GDM1 (cell line): ENCODE measurements around the gene PAQR9.

Experiments used
- DNase-seq: peaks from one replicate; lab custom pipeline; 2025; lab: John Stamatoyannopoulos, UW

PAQR9 gene

DNA sequence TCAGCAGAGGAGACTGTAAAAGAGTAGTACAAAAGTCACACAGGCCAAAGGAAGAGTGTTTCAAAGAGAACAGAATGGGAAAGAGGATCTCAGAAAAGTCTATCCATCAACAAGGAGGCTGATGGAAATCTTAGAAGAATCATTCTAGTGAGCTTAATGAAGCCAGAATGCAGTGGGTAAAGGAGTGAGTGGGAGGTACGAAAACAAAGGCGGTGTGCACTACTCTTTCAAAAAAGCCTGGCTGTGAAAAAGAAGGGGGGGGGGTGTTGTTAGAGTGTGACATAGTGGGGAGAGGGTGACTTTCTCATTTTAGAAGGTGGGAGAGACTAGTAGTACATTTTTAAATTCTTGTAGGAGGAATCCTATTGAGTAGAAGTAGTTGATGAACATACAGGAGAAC is 11.7 kb downstream of the PAQR9 start:
- DNase-seq = no peak

DNA sequence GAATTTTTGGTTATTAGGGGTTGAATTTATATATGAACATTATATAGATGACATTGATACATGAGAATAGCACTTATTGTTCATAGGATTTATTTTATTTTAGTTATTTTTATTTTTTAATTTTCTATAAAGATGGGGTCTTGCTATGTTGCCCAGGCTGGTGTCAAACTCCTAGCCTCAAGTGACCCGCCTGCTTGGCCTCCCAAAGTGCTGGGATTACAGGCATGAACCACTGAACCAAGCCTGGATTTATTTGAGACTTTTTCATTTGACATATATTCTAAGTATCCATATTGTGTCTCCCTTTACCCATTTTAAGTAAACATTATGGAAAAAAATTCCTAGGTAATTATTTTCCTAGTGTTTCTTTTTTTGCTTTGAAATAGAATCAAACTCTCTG is 12.5 kb downstream of the PAQR9 start:
- no peak for DNase-seq

DNA sequence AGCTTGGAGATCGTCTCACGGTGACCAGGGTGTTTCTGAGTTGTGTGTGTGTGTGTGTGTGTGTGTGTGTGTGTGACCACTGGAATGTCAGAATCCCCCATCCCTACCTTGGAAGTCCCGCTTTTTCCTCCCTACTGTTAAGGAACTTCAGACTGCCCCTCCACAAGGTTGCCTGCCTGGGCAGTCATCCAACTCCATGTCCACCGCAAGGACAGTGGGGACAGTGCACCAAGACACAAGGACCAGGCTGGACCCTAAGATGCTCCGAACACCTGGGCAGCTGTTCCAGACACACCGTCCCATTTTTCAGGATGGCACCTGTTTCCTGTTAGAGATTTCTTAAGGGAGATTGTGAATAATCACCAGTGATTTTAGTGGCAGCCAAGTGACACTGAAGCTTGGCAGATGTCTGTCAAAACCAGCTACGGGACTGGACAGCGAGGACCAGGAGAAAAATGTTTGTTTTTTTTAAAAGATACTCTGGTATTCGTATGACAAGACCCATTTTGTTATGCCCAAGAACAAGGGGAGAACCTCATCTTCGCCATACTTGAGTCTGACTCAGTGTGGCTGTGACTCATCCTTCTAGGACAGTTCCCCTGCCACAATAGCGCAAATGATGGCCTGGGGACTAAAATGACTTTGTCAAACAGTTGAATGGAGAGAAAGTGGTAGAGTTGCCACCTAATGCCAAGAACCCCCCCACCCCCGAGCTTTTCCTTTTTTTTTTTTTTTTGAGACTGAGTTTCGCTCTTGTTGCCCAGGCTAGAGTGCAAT is 15.5 kb downstream of the PAQR9 start:
- DNase-seq = no peak

DNA sequence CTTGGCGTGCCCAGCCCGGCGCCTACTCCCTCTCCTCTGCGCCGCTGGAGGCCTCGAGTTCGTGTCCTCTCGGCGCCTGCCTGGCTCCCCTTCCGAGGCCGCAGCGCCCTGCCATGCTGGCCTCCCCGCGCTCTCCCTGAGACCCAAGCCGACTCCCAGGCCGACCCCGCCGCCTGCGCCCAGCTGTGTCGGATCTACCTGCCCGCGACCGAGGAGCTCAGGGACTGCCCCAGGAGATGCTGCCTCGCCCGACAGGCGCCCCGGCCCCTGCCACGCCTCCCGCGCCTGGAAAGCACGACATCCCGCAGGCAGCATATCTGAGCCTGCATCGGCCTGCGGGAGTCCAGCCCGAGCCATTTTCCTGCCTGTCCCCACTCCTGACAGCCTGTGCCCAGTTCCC is 16.1 kb downstream of the PAQR9 start:
- DNase-seq = no peak

DNA sequence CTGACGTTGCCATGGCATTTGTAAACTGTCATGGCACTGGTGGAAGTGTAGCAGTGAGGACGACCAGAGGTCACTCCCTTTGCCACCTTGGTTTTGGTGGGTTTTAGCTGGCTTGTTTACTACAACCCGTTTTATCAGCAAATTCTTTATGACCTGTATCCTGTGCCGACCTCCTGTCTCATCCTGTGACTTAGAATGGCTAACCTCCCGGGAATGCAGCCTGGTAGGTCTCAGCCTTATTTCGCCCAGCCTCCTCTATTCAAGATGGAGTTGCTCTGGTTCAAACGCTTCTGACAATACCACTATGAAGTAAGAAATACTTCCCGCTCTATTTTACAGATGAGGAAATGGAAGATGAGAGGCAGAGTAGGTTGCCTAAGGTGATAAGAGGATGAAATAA is 16.6 kb downstream of the PAQR9 start:
- DNase-seq = no peak

DNA sequence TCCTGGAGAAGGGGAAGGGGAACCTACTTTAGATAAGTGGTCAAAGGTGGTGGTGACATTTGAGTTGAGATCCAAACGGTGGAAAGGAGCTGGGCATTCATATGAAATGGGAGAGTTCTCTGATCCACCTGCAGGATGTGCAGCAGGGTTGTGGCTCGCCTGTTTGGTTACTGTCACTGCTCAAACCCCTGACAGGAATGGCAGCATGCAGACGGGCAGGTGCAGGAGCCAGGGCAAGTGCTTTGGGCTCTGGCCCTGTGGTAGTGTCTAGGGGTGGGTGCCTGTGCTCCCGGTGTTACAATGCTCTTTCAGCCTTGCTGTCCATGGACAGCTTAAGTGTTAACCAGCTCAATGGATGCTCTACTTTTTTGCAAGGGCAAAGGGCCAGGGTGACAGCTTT is 18.5 kb downstream of the PAQR9 start:
- no peak for DNase-seq

DNA sequence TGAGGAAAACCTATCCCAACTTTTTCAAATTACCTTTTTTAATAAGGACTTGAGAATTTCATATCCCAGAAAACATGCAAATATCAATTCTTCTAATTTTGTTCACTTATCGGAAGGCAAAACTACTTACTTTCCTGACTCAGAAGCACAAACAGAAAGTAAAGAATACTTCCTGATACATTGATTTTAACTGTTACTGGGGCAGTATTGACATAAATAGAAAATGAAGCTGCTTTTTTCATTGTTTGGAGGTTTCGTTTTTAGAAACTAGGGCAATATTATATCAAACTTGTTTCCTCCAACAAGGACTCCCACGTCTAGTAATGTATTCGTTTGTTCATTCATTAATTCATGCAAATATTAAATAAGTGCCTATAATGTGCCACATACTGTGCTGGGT is 19.1 kb downstream of the PAQR9 start:
- no peak for DNase-seq

DNA sequence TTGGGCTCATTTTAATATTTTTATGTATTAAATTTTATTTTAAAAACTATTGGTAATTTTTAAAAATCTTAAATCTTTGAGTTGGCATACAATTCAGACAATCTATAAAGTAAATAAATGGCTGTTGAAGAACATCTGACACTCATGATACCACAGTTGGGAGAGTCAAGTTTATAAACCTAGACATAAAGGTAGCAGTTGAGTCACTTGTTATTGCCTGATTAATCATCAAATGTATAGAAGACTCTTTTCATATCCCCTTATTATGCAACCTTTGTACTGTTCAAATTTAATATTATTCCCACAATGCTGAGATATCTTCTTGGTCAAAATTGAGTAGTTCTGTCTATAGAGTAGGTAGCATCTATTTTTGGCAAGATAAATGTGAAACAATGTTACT is 19.6 kb downstream of the PAQR9 start:
- no peak for DNase-seq

DNA sequence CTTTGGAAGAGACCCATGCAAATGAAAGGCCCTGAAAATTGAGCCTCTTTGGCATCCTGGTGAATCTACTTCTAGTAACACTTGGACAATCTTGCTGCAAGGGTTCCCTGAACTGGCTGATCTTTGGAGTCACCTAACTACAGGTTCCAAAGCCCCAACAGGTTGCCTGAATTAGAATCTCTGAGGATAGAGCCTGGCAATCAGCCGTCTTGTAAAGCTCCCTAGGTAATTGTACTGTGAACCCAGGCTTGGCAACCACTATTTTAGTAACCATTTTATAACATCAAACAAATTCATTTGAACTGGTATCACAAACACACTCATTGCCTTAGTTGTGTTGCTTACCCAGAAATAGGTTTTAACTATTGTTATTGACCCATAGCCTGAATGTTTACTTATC is 20.1 kb downstream of the PAQR9 start:
- no peak for DNase-seq

DNA sequence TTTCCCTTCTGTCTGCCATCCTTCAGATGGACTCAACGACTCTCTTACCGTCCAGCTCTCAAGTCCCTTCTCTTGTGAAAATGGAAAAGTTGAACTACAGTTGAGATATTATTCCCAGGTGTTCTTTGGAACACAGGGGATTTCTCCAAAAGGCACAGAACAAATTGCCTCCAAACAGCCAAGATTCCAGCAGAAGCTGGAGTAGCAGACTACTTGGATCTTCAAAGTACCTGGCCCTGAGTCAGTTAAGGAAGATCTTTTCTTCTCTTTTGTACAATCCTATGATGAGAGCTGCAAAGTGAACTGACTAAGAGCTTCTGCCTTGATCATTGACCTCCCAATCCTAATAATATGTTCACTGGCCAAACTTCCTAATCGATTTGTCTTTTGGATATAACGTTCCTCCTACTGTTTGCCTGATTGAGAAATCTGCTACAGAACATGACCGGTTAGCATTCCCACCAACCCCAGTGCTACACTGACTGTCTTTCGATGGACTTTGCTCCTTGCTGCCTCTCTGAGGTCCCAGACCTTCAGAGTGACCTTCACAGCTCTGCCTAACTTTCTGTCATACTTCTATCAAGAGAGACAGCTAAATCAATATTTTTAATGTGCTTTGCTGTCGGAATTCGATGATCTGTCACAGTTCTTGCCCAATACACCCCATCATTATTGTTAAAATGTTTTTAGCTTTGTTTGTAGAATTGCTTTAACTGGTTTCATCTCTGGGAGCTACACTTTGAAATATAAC is 21.9 kb downstream of the PAQR9 start:
- DNase-seq = no peak

DNA sequence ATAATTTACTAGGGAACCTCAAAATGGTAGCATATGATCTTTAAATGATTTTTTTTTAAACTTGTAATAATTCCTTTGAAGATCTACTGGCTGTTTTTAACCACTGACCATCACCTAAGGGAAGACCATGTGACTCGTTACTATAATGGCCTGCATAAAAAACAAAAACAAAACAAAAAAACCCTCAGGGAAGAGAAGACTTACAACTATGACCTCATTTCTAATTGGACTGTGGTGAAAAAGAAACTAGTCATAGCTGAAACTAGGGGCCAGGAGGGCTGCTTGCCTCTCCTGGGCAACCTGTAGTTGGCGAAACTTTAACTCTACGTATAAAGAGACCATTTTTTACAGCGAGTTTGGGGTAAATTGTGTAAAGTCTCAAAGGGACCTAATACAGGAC is 23.0 kb downstream of the PAQR9 start:
- no peak for DNase-seq

DNA sequence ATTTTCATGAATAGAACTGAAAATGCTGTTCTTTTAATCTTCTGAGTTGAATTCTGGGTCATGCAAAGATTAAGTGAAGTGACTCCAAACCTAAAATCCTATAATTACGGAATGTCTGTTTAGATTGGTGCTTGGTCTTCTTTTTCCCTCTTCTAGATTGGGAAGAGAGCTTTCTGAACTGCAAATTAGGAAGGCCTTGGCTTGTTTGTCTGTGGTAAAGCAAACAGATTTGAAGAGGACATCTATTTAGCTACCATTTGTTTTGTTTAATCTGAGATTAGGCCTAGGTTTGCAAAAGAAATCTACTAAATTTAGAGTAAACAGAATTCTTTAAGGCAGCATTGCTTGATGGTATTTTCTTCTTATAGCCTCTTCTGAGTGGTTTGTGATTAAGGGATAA is 23.5 kb downstream of the PAQR9 start:
- DNase-seq = no peak

DNA sequence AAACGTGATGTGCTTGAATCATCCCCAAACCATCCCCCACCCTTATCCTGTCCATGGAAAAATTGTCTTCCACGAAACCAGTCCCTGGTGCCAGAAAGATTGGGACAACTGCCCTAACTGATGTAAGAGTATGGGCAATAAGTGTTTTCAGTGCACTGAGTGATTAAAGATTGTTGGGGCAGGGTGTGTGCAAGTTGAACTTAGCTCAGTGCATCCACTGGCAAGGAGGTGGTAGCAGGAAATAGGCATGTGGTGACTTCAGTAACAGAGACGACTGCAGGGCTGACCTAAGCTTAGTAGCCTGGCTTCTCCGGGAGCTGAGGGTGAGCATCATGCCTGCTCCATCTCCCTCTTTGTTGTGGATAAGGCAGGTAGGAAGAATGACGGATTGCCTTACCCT is 27.5 kb downstream of the PAQR9 start:
- DNase-seq = no peak

DNA sequence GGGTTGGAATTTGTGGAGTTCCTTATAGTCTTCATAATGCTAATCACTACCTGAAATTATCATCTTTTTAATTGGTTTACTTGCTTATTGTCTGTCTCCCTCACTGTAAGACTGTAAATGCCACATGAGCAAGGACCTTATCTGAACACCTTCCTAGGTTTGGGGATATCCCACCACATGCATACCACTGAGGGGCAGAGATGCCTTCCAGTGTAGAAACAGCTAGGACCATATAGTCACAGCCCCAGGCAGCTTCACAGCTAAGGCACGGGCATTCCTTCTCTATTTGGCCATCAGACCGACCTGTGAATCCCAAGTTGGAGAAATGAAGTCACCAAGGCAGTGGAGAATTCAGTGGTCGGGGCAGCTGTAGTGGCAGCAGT is 28.6 kb downstream of the PAQR9 start:
- DNase-seq = no peak

DNA sequence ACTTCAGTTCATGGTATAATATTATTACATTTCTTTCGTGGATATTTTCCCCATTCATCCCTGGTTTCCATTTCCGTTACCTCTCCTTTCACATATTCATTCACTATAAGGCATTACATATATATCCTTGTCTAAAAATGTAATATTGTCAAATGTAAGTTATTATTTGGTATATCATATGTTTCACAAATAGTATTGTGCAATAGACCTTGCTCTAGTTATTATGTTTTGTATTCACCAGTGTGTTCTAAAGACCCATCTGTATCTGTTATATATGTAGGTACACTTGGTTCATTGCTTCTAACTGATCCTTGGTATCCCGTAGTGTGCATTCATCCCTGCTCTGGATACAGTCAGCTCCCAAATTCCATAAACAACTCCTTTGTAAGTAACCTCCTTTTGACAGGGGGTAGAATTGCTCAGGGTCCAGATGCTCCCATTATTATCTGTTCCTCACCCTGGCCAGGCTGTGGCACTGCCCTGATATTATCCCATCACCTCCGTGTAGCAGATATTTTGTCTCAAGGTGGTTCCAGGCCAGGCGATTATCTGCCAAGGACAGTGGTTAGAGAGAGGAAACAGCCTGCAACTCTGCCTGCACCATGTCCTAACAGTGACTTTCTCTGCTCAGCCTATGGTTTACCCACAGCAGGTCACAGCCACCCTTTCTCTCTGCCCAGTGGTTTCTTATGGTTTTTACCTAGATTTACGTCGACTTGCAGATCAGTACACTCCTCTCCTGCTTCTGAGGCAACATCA is 29.2 kb downstream of the PAQR9 start:
- DNase-seq = no peak

DNA sequence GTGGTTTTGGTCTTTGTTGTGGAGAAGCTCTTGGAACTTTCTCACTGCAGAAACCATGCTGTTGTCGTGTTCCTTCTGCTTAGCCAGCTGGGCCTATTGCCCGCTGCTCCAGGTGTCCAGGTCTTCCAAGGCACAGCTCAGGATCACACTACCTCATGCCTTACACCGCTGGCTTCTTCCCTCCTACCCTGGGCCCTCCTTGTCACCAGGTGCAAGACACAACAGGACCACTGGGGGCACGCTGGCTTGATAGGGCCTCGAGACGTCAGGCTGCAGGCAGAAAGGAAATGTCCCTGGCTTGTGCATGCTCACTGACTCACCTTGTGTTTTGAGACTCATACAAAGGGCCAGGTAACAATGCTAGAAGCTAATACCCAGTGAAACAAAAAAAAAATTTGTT is 32.3 kb downstream of the PAQR9 start:
- no peak for DNase-seq

DNA sequence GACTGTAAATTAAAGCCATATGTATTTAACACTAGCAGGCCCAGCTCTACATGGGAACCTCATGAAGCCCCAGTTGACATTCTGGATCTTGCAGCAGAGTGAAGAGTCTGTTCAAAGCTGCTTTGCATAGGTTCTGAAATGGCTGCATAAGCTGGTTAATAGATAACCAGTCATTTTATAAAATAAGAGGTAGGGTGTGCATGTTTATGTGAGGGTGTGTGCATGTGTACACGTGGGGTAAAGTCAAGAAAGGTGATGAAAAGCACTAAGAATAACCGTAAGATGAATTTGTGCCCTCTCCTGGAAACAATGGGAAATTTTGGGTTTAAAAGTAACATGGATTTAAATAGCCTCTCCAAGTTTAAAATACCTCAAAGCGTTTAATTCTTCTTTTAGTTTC is 33.0 kb downstream of the PAQR9 start:
- DNase-seq = no peak

DNA sequence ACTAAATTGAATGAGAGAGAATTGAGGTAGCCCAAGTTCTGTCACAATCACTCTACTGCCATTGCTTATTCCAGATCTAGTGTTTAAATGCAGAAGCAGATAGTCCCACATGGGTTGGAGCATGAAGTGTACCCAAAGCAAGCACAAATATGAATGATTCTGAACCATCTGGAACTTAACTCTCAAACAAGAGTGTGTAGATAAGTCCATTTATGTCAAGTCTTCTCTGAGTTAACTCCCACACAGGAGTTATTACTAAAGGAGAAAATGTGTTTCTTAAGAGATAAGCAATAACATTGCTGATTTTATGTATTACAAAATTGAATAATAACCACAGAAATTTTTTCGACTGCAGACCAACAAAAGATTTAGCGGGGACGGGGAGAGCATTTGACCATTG is 33.6 kb downstream of the PAQR9 start:
- DNase-seq = no peak

DNA sequence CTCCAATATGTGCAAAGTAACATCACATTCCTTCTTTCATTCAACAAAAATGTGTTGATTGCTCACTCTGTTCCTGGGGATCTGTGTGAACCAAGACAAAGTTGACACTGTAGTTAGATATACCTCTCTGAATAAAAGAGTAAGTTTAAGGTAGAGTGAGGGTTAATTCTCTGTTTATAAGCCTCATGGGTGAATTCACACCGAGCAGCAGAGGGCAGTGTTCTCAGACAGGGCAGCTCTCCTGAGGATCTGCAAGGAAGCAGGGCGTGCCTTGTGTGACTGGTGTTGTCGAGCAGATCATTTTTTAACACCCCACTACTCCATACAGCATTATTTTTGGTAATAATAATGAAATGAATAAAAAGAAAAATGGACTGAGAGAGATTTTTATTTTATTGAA is 34.4 kb downstream of the PAQR9 start:
- peak; percentile 47 for DNase-seq

DNA sequence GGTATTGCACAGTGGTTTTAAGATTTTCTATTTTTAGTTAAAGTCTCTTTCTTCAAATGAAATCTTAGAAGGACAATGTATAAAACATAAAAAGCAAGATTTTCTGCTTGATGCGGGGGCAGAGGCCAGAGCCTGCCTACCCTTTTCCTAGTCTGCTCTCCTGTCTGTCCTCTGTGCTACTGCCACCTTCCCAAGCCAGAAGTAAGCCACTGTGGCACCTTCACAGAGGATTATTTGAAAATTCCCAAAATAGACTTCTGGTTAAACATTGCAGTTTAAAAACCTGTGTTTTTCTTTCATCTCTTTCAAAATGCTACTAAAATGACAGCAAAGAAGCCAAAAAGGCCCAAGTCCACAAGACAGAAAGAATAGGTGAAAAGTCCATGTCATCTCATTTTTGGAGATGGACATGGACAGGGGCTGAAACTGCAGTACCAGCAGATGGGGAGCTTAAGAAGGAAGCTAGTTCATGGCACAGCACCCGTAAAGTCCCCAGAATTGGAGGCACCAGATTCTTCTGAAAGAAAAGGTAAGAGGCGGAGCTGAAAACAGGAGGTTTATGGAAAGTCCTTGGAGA is 37.0 kb downstream of the PAQR9 start:
- no peak for DNase-seq

DNA sequence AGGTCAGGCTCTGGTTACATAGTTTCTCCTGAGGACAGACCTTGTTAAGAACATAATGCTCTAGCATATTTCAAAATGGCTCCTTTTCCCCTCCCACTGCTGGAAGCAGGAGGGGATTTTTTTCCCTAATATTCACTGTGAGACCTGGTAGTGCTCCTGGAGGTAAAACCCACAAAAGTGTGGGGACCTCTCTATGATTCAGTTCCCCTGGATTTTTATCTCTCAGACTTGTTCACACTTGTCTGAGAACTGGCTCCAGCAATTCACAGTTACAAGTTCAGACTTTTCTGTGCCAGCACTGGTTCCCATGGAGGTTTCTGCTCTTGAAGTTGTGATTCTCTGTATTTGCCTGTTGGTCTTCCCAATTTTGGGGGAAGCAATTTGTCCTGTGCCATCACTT is 38.3 kb downstream of the PAQR9 start:
- no peak for DNase-seq

DNA sequence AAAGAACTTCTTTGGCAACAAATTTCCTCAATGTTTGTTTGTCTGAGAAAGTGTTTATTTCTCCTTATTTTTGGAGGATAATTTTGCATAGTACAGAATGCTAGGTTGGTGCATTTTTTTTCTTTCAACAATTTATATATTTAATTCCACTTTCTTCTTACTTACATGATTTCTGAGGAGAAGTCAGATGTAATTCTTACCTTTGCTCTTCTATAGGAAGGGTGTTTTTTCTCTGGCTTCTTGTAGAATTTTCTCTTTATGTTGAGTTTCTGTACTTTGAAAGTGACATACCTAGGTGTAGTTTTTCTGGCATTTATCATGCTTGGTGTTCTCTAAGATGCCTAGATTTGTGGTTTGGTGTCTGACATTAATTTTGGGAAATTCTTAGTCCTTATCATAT is 39.8 kb downstream of the PAQR9 start:
- no peak for DNase-seq

DNA sequence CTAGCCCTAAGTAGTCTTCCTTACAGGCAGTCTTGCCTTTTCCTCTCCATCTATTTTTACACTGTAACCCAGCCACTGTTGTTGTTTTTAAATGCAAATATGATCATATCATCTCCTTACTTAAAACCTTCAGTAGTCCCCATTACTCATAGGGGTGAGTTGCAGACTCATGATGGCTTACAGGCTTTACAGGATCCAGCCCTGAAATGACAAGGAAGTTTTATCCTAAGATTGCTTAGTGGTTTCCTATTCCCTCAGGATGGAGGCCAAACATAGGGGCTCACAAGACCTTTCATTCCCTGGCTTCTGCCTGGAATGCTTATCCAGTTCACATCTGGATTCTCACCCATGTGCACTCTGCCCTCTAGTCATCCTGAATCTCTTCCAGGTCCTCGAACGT is 46.9 kb downstream of the PAQR9 start:
- no peak for DNase-seq
